ENCODE results near the gene EIPR1.

Gene EIPR1

DNA sequence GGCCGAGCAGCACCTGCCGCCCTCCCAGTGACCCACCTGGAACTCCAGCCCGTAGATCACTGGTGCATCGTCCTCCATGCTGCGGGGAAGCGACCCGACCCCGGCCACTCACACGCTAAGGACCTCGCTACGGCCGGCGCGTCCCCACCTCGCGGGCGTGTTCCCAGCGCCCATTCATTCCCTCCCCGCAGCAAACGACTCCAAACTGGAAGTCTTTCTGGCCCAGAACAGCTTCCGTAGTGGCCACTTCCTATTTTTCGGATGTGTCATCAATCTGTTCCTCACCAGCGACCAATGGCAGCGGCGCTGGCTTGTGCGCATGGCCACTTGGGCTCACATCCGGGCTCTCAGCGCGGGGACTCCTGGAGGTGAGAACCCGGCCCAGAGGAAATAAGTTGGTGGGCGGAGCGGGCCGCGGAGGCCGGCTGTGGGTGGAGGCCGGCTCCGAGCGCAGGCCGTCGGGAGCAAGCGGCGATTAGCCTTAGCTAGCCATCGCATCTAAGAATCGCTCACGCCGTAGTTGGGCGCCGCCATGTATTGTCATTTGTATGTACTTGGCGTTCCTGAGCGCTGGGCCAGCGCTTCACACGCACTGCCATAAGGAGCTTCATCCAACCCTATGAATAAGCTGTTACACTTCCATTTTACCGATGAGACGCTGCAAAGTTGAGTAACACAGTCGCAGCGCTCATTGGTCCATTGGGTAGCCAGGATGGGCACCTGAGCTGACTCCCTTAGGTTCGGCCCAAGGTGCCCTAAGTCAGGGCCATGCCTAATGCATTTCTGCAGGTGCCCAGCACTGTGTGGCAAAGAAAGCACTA is at the start of gene EIPR1:
TSS of gene EIPR1 (minus strand) at position 207 of the 821 bp plus-strand sequence. CDS start at position 78, 129 bp downstream.
- peak; percentile 87 to 92 (median 90) for DNase-seq

DNA sequence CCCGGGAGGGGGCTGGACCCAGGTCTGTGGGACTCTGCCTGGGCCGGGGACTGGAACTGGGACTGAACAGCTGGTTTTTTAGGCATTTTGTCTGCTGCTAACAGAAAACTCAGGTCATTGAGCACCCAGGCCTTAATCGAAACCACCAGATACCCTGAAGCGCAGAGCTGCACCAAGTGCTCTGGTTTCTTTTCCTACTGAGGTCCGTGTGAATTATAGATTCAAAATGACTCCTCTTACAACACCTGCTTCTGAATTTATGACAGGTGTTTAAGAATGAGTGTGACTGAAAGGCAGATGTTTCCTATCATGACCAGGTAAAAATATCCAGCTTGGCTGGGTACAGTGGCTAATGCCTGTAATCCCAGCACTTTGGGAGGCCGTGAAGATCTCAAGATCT is 49.7 kb upstream of the EIPR1 start:
- no peak for DNase-seq

DNA sequence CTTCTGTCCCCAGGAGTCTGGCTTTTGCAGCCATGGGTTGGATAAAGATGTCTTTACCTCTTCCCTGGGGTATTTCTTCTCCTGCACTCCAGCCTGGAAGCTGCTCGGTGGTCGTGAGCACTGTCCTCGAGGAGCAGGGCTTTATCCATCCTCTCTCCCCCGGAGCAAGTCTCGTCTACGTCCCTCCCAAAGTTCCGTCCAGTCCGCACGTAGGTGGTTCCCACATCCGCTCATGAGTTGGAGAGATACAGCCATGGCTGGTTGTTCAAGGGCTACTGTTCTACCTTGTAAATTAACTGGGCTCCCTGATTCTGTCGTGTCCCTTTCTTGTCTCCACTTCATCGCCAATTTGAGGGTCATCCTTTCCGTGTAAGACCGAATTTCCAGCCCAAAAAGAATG is 49.0 kb upstream of the EIPR1 start:
- no peak for DNase-seq

DNA sequence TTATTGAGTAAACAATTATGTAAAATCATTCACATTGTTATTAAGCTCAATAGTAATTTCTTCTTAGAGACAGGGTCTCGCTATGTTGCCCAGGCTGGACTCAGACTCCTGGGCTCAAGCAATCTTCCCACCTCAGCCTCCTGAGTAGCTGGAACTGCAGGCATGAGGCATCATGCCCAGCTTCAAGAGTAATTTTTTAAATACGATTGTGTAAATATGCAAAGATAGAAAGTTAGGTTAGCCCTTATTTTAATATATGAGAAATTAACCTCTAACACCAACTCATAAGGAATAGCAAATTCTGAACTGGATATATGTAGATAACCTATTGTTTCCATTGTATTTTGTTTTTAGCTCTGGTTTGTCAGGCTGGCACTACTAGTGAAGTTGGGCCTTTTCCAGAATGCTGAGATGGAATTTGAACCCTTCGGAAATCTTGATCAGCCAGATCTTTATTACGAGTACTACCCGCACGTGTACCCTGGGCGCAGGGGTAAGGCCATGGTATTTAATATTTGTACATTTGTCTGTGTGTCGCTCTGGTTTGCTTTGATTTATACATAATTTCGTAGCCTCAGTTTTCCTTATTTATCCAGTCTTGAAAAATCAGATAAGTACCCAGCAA is 46.7 kb upstream of the EIPR1 start:
- no peak for DNase-seq

DNA sequence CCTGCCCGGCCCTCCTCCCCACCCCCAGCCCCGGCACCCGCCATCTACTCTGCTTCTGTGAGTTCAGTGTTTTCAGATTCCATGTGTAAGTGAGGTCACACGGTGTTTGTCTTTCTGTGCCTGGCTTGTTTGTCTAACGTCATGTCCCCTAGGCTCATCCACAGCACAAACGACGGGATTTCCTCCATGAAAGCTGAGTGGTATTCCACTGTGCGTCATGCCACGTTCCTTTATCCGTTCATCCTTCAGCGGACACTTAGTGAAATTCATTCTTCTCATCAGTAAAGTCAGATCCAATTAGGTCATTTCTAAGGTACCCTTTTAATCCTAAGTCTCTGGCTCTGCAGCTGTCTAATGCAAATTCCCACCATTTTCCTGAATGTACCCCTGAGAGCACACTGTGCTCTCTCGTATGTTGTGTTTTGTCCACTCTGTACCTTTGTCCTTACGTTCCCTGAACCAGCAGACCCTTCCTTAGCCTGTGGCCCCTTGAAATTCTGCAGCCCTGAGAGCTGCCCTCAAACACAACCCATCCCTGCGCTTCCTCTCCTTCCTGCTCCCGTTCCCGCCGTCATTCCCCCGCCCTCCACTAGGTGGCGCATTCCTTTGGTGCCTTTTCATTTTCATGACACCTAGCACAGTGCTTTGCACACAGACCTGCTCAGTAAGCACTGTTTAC is 46.0 kb upstream of the EIPR1 start:
- DNase-seq: peak; percentile 32 to 73 (median 52)

DNA sequence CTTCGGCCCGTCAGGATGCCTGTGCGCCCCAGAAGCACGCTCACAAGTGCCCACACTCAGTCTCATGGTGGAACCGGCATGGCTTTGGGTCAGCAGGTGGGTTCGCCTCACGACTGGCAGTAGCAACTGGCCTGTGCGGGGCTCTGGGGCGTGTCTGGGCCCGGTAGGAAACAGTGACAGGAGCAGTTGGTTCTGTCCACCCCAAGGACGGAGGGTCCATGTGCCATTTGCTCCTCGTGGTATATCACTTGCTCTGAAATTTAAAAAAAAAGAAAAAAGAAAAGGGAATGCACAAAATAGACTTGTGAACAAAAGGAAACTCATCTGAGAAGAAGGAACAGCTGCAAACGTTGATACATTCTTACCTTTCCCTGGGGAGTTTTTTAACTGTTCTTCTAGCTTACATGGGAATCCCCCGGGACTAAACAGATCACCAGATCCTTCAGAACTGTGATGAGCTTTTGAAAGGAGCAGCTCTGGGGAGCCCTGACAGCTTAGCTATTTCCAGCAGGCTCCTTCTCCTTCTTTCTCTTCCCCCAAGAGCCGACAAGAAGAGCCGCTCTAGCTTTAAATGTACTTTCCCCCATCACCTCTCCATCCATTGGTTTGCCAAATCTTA is 44.7 kb upstream of the EIPR1 start:
- DNase-seq: no peak

DNA sequence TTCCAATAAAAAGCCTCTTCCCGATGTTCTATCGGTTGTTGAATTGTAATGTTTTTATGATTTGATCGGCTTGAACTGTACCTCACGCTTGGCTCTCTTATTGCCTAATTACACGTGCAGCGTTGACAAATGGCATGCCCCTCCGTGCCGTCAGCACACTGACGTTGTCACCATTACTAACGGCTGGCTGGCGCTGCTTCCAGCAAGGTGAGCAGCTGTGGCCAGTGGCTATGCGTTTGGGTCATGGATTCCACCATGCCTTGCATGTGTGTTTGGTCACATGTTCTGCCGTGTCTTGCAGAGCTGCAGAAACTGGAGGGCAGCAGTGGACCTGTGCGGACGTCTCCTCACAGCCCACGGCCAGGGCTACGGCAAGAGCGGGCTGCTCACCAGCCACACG is 44.0 kb upstream of the EIPR1 start:
- no peak for DNase-seq

DNA sequence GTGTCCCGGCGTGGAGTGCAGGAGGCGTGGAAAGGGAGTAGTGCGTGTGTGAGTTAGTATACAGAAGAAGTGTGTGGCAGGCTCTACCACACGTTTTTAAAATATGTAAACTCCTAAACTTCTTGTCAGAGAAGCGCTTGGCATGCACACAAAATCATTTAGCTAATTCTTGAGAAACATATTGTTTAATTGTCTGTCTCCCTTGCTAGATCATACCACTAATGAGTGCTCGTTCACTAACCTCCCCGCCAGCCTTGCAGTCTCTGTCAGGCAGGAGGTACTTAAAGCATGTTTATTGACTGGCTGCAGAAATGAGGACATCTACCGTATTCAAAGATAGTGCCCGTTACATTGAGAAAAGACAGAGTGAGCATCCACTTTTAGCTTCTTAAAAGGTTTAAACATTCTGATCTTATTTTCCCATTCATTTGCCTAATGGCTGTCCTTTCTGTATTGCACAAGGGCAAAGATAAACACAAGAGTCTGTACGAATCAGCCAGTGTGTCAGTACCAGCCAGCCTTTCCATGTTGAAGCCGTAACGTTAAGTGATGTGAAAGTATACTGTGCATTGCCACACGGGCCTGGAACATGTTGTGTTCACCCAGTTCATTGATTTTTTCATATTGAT is 43.3 kb upstream of the EIPR1 start:
- no peak for DNase-seq

DNA sequence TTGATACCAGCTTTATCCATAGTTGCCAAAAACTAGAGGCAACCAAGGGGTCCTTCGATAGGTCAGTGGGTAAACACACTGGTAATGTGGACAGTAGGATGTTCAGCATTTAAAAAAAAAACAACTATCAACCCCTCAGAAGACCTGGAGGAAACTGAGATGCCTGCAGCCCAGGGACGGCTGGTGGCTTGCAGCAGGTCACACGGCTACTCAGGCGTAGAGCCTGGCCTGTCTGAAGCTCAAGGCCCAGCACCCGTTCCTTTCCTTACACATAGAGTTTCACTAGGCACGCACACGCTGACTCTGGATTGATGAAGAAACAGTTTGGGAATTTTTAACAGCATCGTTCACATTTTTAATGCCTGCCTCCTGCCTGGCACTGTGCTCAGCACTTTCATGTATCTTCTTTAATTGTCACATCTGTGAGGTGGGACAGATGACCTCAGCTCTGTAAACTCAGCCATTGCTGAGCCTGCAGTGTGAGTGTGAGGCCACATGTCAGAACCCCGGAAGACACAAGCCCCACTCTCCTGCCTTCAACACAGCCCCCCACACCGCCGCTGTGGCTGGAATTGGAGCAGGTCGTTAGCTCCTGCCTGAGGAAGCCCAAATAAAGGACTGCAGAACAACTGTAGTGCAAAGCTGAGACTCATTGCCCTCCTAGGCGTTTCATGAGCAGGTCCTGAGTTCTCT is 42.6 kb upstream of the EIPR1 start:
- DNase-seq: no peak

DNA sequence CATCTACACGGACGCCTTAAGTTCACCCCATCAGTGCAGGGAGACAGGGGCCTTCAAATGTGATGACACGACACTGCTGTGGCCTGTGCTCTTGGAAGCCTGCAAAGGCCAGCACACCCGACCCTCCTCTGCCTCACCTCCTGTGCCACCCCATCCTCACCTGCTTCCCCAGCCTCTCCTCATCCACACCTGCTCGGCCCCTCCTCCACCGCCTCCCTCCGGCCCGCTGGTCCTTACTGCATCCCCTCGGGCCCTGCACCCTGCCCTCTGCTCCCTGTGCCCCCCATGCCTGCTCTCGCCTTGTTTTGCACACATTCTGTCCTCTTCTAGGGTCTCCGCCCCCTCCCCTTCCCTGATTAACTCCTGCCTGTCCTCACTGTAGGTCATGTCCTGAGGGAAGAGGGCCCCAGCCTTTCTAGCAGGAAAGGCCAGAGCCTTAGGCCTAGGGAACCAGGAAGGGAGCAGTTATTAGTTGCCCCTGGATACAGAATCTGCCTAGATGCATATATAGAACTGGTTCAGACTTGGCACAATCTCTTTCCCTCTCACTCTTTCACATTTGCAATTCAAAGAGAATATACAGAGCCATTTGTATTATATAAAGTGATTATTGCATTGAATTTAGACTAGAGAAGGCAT is 41.3 kb upstream of the EIPR1 start:
- DNase-seq: no peak

DNA sequence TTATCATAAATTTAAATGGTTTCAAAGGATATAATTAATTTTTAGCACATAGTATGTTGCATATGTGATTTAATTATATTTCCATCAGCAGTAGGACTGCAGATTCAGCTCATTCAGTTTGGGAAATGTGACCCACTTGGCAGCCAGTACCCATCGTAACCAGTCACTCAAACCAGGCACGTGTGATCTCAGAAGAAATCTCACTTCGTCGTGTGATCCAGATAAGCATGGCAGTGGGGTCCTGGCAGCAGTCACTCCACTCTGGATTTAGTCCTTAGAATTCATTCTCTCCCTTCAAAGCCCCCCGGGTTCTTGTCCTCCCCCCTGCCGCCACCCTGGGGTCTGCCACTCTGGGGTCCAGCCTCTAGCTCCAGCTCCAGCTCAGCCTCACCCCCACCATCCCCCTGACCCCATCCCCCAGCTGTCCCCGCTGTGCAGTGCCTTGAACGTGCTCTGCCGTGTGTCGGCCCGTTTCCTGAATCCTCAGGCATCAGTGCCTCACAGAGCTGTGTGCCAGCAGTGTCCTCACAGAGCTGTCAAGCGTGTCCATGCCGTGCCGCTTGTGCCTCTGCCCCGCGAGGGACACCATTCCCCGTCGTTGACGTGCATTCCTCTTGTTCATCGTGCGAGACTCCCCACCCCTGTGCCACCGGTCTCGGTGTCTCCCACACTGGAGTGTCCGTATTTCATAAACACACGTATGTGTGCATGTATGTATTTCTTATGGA is 36.7 kb upstream of the EIPR1 start:
- DNase-seq: no peak

DNA sequence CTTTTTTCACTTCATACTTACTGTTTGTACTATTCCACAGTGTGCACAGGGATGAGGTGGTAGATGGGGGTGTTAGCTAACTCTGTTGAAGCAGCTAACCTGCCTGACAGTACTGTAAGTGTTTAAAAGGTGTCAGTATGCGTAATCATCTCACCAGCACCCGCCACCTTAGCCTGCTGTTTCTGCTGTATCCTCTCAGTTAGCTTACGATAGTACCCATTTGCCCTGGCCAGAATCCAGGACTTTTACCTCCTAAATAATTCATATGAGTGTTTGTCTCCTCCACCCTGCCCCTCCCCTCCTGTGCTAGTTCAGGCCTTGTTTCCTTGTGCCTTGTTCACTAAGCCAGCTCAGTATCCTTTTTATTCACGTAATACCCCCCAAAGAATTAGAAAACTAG is 36.1 kb upstream of the EIPR1 start:
- DNase-seq: no peak

DNA sequence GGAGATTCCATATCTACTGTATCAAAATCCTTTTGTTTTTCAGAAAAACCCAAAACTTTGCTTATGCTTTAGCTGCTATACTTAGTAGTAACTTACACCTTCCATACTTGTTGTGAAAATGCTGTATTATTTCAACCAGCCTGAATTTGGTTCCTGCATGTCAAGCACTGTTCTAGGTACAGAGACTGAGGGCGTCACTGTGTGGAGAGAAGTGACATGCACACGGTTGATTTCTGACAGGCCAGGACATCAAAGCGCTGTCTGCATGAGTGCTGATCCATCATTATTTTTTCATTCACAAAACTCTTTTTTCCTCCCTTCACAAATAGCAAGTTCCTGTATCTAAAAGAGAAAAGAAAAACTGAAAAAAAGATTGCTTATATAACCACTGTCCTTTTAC is 33.5 kb upstream of the EIPR1 start:
- no peak for DNase-seq

DNA sequence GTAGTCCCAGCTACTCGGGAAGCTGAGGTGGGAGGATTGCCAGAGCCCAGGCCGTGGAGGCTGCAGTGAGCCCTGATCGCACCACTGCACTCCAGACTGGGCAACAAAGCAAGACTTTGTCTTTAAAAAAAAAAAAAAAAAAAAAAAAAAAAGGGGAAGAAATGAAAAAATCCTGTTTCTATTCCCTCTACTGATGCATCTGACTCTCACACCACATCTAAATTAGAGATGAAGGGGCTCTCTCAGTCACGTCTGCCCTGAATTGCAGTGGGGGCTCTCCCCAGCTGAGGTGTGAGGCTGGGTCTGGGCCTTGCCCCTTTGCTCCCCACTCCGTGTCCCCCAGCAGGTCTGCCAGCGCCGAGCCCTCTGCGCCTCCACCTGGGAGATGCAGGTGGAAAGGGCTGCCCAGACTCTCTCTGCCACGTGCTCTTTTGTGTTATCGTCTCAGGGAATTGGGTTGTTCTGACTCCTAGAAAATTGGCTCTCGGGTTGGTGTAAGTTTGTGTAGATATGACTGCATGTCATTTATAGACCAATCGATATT is 32.1 kb upstream of the EIPR1 start:
- DNase-seq: no peak

DNA sequence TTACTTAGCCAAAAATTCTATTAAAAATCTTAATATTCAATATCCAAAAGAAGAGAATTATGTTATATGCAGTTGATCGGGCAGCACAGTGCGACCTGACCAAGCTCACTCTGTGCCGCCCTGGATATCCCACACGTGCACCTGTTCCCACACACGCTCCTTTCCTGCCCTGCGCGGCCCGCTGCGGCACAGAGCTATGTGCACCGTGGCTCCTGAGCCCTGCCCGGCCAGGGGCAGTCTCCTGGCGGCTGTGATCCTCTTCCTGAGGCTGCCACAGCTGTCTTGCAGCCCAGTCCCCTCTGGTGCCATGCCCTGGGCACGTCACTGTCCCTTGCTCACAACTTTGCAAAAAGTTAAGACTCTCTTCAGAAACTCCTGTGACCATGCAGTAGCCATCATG is 31.2 kb upstream of the EIPR1 start:
- DNase-seq: no peak

DNA sequence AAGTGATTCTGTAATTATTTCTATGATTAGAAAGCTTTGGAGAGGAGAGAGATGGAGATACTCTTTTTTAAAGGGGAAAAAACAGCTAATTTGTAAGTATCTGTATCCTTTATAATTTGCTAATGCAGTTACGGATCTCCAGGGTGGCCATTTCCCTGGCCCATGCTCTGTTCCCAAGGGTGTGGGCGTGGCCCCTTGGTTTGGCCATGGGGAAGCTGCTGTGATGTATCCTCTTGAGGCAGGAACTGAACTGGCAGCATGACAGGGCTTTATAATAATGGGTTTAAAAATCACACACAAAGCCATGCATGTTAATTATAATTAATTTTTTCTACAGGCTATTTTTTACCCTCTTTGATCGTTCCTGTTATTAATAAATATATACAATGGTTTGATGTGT is 28.9 kb upstream of the EIPR1 start:
- DNase-seq: no peak

DNA sequence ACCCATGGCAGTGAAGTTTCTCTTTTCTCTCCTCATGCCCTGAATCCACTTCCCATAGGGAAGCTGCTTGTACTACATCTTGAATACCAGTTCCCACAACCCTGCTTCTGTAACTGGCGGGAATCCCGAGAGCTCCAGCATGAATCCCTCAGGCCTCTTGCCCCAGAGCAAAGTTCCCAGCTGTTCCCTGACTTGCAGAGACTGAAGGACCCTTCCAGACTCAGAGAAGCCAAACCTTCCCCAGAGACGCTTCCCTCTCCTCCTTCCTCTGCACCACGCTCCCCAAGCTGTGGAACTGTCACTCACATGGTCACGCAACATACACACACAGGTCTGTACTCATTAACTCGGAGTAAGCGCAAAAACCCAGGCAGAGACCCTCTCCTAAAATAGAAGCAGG is 28.3 kb upstream of the EIPR1 start:
- DNase-seq: no peak

DNA sequence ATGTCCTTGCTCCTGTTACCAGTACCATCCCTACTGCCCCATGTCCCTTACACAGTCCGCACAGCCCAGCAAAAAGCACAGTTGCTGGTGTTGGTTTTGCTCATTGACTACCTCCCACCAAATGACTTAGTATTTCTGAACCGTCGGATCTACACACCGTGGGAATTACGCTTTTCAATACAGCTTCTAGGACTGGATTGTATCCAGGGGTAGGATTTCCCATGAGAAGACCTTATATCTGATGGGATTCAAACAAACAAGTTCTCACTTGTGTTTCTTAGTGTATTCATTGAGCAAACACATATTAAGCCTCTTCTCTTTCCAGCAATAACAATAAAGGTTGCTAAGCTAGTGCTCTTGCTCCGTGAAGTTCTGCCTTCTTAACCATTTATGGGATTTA is 27.7 kb upstream of the EIPR1 start:
- DNase-seq: no peak

DNA sequence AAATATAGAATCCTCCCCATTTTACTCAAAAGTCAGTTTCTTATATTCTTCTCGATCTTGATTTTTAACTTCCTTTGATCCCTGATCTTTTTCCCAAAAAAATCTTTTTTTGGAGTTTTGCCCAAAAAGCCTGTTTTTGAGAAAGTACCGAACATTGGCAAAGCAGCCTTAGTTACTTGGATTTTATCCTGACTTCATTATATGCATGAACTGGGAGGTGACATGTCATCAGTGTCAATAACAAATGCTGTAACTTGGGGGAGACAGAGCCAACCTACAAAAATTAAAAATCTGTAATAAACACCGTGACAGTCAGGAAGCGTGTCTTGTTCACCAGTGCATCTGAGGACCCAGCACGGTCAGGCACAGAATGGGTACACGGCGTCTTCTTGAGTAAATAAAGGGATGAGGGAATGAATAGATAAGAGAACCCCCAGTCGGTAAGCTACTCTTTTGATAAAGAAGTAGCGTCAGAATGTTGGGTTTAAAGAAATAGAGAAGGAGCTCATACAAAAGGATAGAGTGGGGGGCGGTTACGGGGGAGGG is 26.8 kb upstream of the EIPR1 start:
- DNase-seq: no peak

DNA sequence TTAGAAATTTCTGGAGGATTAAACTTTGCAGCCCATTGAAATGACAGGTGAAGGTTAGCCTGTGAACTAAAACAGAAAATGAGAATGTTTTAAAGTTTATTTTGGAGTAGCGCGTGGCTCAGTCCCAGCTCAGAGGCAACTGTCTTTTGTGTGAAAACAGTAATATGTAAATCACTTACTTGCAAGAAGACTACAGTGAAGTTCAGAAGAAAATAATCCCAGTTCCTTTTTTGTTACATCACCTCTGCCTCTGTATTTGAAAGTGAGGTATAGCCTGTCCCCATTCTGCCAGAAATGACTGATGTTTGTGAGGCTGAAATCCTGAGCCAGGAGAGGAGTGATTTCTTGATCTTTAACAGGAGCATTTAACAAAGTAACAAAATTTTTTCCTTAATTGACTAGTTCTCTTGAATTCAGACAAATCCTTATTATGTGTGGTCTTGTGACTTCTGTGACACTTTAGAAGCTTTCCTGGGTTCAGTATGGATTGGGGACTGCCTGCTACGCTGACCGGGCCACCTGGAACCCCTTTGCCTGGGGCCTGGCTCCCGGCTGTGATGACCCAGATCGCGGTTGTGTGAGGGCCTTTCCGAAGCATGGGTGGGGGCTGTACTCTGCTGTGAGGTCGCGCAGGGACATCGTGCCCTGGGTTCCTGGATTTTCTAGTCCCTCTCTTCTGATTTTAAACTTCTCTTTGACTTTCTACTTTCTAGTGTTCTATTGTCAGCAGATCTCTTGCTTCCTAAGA is 26.1 kb upstream of the EIPR1 start:
- DNase-seq: no peak

All from activated CD4-positive, CD25-positive, alpha-beta regulatory T cell (primary cell).